HL-60/S4 treated with phorbol 12-myristate 13-acetate at 8.2 ng/mL for 4 days and 3 days (cell line): ENCODE measurements around the gene MXRA7.

Source experiments
- in situ Hi-C: fragments of 300-500 bp; cut with MboI; formaldehyde crosslinking; loops from 2 replicates; pipeline ENCODE4 v1.15.0; 2022; ENCODE audit warnings: low sequenced_read_pairs

The MXRA7 gene

DNA sequence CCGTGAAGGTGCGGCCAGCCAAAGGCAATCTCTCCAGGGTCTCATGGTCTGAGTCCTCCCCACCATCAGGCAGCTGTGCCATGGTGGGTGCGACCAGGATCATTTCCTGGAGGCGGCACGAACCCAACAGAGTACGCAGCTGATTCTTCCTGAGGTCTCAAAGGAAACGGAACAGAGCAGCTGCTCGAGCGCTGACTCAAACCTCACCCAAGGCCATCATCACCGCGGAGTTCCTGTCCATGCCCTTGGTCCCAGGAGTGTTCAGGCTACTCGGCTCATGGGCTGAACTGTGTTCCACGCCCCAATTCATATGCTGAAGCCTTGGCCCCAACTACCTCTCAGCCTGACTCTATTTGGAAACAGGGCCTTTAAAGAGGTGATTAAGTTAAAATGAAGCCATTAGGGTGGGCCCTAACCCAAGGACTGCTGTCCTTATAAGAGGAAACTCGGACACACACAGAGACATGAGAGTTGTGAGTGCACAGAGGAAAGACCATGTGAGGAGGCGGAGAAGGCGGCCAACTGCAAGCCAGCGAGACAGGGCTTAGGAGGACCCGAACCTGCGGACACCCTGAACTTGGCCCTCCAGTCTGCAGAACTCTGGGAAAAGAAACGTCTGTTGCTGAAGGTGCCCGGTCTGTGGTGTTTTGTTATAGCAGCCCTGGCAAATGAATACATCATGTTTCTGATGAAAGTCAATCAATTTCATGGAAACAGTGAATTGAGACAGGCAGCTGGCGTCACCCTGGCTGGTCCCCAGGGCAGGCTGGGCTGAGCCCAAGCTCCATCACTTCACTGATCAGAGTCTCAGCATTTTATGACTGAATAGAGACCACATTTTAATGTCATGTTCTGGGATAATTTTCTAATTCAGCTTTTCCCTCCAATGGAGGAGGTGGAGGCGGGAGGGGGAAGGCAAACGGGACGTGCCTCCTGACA, 13.7 kb downstream of the MXRA7 start:
- in situ Hi-C loops: no loop called here

DNA sequence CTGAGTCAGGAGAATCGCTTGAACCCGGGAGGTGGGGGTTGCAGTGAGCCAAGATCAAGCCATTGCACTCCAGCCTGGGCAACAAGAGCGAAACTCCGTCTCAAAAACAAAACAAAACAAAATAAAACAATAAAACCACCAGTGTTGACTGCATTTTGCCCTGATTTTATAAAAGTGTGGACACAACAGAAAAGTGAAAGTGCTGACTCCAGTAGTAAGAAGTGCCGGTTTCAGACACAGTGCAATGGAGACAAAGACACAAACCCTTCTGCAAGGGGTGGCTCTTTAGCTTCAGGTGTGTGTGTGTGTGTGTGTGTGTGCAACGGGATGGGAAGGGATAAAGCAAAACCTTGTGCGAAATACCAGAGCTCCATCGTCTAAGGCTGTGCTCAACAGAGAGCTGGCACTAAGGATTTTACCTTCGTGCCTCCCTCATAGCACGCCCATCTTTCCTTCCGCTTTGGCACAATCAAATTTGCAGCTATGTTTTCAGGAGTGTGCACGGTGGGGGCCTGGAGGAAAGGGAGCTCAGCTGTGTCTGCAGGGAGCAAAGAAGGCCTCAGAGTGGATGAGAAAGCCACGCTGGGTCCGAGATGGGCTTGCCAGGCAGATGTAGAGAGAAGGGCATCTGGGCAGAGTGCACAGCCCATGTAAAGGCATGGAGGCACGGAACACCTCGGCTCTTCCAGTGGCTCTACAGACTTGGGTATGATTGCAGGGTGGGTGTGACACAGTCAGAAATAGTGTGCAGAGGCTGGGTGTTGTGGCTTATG, 15.5 kb downstream of the MXRA7 start:
- in situ Hi-C loops: no loop called here

DNA sequence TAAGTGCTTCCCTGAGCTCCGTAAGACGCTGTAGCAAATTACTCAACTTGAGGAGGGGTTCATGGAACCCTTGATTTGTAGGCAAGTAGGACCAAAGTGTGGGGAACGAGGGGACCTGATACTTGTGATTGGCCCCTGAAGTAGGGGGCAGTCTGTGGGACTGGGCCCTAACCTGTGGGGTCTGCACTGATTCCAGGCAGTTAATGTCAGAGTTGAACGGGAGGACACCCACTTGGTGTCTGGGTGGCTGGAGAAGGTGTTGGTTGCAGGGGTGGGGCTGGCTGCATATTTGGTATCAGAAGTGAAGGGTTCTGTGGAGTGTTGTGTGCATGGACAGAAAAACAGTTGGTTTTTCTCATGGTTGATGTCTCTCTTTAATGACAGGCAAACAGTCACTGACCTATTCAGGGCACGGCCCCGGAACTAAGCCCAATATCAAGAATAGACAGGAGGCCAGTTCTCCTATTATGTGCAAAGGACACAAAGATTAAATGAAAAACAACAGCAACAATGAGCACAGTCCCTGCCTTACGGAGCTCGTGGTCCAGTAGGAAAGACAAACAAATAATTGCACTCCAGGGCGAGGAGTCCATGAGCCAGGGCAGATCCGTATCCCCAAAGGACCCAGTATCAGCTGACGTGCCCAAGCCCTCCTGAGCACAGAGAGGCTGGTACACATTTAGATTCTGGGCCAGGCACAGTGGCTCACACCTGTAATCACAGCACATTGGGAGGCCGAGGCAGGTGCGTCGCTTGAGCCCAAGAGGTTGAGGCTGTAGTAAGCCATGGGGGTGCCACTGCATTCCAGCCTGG, 19.2 kb downstream of the MXRA7 start:
- in situ Hi-C loops: no loop called here

GRCh38 chr17:76690596-76691280, 20.0 kb downstream of the MXRA7 start:
- in situ Hi-C loops: no loop called here

- in situ Hi-C loops: no loop called here
Observed at GRCh38 chr17:76689859-76690258, 20.9 kb downstream of the MXRA7 start.

DNA sequence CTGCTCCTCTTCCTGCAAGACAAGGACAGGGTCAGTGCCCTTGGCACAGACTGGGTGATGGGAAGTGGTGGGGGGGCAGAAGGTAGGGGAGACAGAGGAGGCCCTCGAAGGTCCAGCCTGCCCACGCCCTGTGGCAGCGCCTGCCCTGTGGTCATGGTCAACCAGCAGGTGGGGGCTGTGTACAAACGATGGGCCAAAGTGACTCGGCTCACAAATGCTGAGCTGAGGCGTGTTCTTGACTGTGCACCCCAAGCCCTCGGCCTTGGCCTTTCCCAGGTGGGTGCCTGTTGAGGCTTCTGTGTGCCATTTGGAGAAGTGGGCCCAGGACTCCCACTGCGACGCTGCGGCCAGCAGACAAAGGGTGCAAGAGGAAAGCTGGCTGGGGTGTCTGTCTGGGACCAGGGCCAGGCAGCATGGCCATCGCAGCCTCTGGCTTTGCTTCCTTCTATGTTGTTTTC, 22.6 kb downstream of the MXRA7 start:
- in situ Hi-C loops: no loop called here

DNA sequence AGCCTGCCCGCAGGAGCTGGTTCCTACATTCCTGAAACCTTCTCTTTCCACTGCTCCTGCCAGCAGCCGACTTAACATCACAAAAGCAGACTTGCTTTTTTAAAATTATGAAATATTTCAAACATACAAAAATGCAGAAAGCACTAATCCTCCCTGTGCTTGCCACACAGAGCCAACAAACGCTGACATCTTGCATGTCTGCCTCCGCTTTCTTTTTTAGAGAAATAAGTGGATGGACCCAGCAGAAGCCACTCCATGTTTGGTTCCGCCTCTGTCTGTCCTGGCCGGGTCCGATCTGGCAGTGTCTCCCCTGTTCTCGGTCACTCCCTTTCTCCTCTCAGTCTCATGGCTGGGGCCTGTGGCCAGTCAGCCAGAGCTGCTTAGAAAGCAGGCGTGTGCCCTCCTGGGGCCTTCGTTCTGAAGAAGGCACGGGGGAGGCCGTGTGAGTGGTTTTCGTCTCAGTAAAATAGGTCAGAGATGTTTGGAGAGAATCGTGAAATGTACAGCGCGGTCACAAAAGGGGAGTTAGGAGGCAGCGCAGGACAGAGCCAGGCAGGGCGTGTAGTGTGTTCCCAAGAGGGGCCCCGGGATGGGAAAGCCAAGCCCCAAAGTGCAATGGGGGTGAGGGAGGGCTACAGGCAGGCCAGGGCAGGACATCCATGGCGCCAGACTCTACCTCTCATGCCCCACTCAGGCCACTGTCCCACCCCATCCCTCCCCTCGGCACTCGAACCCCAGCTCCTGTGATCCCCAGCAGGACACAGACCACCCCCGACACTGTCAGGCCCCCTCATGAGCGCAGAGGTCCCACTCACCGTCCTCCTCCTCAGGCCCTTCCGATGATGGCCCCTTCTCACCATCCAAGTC, 23.2 kb downstream of the MXRA7 start:
- in situ Hi-C loops: no loop called here

DNA sequence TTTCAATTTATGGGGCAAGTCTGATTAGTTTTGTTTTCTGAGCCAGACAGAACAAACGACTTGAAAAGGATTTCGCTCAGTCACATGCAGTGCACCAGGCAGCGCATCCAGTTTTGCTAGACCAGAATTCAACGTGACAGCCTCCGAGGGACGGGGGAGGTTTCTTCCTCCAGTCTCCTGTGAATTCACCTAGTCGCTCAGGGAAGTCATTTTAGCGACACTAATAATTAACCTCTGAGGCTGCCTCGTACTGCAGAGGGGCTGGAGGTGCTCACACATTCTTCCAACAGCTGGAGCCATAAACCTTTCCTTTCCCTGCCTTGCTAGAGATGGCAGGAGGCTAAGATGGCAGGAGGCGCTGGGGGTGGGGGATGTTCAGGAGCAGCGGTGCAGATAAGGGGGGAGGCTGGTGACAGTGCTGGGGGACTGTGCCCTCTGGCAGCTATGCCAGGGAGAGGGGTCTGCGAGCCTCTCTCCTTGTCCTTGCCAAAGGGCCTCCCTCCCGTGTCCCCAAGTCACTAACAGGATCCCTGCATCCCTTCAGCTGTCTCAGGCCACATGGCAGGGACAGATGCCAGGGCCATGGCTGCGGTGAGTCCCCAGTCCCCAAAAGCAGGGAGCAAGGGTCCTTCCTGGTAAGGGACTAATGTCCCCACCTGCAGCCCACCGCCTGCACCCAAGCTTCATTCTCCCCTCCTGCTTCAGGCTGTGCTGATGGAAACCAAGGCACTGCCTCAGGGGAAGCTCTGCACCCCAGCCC, 24.0 kb downstream of the MXRA7 start:
- in situ Hi-C loops: no loop called here

DNA sequence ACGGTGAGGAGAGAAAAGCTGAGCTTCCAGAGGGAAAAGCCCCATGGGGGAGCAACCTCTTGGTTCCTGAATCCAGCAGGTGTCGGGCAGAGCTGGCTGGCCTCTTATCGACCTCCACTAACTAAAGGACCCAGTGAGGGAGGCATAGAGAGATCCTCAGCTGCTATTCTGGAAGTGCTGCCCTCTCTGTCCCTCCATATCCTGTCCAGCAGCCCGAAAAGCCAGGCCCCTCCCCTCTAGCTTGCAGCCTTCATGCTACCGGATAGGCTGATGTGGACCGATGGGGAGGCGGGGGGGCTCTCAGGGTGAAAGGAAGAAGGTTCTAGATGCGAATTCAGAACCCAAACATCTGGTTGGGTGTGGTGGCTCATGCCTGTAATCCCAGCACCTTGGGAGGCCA, 24.9 kb downstream of the MXRA7 start:
- in situ Hi-C loops: no loop called here

DNA sequence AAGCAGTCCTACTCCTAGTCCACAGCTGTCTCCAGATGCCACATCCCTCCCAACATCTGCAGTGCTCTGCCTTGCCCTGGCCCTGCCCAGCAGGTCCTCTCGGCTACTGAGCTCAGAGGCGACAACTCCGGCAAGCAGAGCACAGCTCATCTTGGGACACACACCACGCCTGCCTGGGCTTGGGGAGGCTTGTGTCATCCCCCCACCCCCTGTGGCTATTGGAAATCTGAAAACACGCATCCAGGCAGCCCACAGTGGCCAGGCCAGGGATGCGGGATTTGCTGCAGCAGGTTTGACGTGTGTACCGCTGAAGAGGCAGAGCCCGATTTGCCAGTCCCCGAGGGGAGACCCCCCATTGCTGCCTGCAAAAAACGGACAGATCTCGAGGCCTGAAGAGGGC, 25.4 kb downstream of the MXRA7 start:
- in situ Hi-C loops: no loop called here

- in situ Hi-C loops: no loop called here
Observed at GRCh38 chr17:76684756-76685155, 26.0 kb downstream of the MXRA7 start.

GRCh38 chr17:76683921-76684745, 26.6 kb downstream of the MXRA7 start:
- in situ Hi-C loops: no loop called here

DNA sequence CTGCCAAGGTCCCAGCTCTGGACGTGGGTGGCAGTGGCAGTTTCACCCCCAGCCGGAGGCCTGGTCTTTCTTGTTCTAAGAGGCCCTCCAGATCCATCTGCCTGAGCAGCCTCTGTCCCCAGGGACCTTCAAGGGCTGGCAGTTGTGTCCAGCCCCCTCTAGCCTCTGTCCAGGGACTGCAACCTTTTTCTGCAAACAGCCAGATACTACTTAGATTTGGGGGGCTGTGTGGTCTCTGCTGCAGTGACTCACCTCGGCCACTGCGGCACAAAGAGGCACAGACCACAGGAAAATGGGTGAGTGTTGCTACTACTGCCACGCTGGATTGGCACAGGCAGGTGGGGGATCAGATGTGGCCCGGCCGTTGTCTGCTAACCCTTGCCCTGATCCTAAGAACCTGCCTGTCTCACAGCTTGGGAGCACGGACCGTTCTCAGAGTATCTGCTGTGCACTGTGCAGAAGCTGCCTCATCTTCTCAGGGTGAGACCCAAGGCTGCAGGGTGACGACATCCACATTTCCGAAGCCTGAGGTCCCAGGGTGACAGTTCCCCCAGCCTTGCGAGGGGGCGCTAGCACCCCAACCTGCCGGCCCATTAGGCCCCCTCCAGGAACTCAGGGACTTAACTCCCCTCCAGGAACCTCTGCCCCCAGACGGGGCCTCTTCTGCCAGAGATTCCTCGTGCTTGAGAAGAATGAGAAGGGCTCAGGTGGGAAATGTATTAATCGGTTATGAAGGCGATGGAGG, 27.6 kb downstream of the MXRA7 start:
- in situ Hi-C loops: no loop called here

DNA sequence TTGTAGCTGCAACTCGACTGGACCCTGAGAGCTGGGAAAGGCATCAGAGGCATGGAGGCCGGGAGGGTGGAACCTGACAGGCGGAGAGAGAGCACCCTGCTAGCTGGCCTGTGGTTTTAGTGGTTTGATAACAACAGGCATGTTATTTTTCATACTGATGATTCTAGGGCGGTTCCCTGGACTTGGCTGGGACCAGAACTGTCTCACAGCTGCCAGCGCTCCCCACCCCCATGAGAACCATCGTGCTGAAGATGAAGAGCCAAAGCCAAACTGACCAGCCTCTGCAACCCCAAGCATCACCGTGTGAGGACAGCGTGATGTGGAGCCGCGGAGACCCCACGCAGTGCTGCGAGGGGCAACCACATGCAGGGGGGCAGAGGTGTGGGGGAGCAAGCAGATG, 28.5 kb downstream of the MXRA7 start:
- in situ Hi-C loops: no loop called here

DNA sequence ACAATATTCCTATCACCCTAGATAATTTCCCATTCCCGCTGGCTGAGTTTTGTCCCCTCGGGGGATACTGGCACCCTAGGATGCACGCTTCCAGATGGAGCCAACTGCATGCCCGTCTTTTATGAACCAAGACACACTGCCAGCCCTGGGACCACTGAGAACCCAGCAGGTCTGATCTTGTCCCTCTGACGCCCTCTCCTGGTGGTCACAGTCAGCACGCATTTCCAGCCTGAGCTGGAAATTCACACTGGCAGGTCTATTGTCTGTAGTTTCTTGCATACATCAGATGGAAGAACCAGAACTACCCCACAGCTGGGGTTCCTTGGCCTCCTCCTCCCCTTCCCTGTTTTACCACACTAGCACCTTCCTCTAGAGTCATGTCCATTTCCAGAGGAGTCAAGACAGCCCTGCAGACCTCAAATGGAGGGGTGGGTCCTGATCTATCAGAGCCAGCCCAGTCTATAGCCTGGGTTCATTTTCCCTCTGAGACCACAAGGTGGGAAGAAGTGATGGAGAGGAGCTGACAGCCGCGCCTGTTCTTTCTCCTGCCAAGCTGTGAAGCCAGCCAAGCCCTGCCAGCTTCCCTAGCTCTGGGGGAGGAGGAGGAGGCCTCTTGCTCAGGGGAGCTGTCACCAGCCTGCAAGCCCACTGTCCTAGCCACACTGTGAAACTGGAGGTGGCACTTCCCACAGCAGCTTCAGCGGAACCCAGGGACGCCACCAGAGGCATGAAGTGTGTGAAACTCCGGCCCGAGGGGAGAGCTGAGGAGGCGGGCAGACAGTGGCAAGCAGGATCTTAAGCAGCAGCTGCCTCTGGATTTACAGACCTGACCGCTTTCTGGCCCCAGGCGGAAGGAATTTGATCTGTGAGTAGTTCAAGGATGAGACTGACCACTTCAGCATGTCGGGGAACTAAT, 29.3 kb downstream of the MXRA7 start:
- in situ Hi-C loops: no loop called here

DNA sequence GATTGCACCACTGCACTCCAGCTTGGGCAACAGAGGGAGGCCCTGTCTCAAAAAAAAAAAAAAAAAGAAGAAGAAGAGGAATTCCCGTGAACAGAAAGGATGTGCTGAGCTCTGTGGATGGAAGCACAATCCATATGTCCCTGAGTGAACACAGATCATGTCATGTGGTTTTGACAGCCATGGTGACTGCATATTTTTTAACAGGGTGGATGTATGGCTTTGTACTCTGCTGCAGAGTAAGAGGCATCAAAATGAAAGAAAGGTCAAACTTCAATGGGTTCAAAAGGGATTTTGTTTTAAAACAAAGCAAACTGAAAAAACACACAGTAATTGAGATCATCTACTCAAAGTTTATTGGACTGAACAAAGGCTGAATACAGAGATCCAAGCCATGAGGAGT, 31.5 kb downstream of the MXRA7 start:
- in situ Hi-C loops: no loop called here
